Neural crest cell (in vitro differentiated cells): ENCODE measurements around the gene CTIF. TPM values are rescaled to one million over a fixed set of nuclear protein-coding genes. Genes with fewer than 3 reads are reported as not detected.
A peak's percentile ranks its signal among the peaks of the same experiment; 100 is the strongest.

Experiments
- DNase-seq: peaks from one replicate; pipeline ENCODE4 v3.0.0; 2021; ENCODE audit warnings: low read depth, mixed read lengths, low spot score
- H3K27ac Mint-ChIP-seq: one replicate; pipeline ENCODE4 v1.8.0; 2021; ENCODE audit warnings: mild to moderate bottlenecking, mixed read lengths; ENCODE audit not compliant: unreplicated experiment
- H3K27me3 Mint-ChIP-seq: 2 replicates; pipeline ENCODE4 v1.8.0; 2021; ENCODE audit warnings: low read depth, mild to moderate bottlenecking, mixed read lengths
- H3K36me3 Mint-ChIP-seq: 2 replicates; pipeline ENCODE4 v1.8.0; 2021; ENCODE audit warnings: low read depth, mild to moderate bottlenecking, mixed read lengths
- H3K4me1 Mint-ChIP-seq: 2 replicates; pipeline ENCODE4 v1.8.0; 2021; ENCODE audit warnings: mixed read lengths
- H3K4me3 Mint-ChIP-seq: one replicate; pipeline ENCODE4 v1.8.0; 2021; ENCODE audit warnings: mild to moderate bottlenecking, mixed read lengths
- H3K9me3 Mint-ChIP-seq: 2 replicates; pipeline ENCODE4 v1.8.0; 2021; ENCODE audit warnings: mixed read lengths
- CTCF ChIP-seq: fragments of 200-600 bp; sonication (generic); conservative IDR thresholded peaks from 2 replicates; pipeline ENCODE4 v1.5.0; 2021; ENCODE audit warnings: antibody characterized with exemption, mild to moderate bottlenecking
- total RNA-seq: library from RNA; stranded (reverse); gene quantifications from 2 replicates; pipeline ENCODE4 v1.2.1, GENCODE V29; 2021

CTIF gene
- total RNA-seq, 1 donor from 2014 or later = 52.6 TPM

DNA sequence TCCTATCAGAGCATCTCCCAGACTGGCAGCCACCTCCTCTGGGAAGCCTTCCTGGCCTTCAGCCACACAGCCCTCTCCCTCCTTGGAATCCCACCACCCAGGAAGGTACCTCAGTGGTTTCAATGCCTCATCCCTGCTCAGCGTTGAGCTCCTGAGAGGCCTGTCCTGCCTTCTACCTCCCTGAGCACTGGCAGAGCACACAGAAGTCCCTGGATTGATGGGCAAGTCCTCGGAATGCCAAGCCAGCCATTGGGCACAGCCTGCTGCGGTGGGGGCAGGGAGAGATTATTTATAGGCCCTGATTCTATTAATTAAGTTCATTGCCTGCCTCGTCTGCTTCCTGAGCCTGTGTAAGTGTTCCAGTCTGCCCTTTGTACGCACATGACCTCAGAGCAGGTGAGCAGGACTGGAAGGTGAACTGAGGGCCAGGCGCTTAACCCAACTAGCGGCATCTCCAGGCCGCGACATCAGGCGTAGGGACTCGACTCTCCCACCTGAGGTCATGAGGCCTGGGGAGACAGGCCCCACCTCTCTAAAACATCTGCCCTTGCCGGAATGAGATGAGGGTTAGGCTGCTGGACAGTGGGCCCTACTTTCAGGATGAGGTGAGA is 348.6 kb downstream of the CTIF start:
- no peak for DNase-seq
- Mint-ChIP-seq H3K27me3 (no peaks in the 10 kb centered on the region), H3K27ac (peak overlapping the region; percentile 64), H3K9me3 (no peaks in the 10 kb centered on the region), H3K4me3 (no peak overlapping the region), H3K36me3 (no peaks in the 10 kb centered on the region), H3K4me1 (peaks cover 27% of the 10 kb centered on the region)
- no peak for TF ChIP-seq CTCF

DNA sequence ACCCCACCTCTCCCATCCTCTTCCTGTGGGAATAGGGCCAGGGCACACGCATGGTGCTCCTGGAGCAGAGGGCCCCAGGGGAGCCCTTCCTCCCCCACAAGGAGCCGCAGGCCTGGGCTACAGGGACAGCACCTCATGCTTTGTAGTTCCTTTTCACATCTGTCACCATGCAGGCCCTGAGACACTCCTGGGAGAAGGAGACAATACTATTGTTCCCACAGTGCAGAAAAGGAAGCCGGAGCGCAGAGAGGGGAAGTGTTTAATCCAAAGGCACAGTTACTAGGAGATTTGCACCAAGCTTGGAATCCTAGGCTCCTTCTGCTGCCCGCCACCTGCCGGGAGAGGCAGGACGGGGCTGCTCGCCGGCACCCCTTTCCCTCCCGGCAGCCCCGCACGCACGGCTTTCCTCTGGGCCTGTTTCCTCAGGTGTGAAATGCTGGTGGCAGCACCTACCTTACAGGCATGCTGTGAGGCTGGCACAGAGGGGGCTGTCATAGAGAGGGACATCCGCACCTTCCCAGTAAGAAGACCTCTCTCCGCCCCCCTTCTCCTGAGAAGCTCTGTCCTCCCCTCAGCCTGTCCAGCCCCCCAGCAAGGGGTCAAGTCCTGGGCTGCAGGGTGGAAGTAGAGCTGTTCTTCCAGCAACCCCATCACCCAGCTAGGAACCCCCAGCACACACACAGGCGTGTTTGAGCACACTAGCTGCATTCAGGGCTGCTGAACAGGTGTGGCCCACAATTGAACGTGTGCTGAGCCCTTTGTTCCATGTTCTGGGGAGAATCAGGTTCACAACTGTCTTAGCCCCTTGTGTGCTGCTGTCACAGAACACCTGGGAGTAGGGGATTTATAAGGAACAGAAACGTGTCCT is 349.3 kb downstream of the CTIF start:
- Mint-ChIP-seq H3K4me1 (peaks cover 33% of the 10 kb centered on the region), H3K36me3 (no peaks in the 10 kb centered on the region), H3K4me3 (no peak overlapping the region), H3K27me3 (no peaks in the 10 kb centered on the region), H3K9me3 (no peaks in the 10 kb centered on the region), H3K27ac (no peak overlapping the region)
- TF ChIP-seq CTCF = no peak
- no peak for DNase-seq

GRCh38 chr18:48888773-48889080 is 349.9 kb downstream of the CTIF start:
- DNase-seq = no peak
- H3K4me1 Mint-ChIP-seq = peaks cover 39% of the 10 kb centered on the region
- no peak for TF ChIP-seq CTCF

DNA sequence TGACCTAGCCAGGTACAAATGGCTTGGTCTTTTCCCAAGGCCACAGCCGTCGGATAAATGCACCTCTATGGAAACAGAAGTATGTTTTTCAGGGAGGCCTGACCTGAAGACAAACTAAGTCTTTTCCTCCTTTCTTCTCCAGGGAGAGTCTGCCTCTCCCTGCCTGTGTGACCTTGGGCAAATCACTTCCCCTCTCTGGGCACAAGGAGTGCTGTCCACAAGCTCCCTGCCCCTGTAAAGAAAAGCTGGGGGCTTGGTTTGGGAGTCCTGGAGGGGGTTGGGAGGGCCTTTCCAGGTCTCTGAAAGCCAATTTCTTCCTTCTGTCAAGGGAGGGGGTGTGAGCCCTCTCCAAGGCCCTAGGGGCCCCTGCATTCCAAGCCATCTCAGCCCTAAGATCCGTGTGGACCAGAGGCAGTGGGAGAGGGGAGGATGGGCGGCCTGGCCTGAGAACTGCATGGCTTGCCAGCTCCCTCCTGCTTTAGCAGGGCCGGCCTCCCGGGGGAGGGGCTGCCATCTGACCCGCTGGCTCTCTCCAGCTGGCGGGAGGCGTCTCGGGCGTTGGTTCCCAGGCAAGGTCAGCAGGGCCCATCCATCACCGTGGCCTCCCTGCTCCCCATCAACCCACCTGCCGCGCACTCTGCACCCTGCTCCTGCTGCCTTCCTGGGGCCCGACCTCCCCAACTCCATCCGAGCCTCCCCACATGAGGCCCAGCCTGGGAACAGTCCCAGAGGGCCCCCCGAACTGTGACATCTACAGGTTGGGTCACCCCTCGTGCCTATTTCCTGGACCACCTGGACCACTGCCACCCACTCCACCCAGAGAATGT is 350.5 kb downstream of the CTIF start:
- Mint-ChIP-seq H3K27ac (no peak overlapping the region), H3K36me3 (no peaks in the 10 kb centered on the region), H3K9me3 (no peaks in the 10 kb centered on the region), H3K4me1 (peaks cover 39% of the 10 kb centered on the region), H3K4me3 (no peak overlapping the region), H3K27me3 (no peaks in the 10 kb centered on the region)
- peak; percentile 39 for DNase-seq
- TF ChIP-seq CTCF = no peak

More at GRCh38 chr18:48888773-48889080, 349.9 kb downstream of the CTIF start:
- Mint-ChIP-seq H3K27ac (no peak overlapping the region), H3K4me3 (no peak overlapping the region), H3K36me3 (no peaks in the 10 kb centered on the region), H3K9me3 (no peaks in the 10 kb centered on the region), H3K27me3 (no peaks in the 10 kb centered on the region)

GRCh38 chr18:48889981-48890762 is 351.3 kb downstream of the CTIF start:
- H3K4me3 Mint-ChIP-seq = no peak overlapping the region
- DNase-seq = no peak
- no peak for TF ChIP-seq CTCF
- peaks cover 39% of the 10 kb centered on the region for H3K4me1 Mint-ChIP-seq
- H3K27me3 Mint-ChIP-seq = no peaks in the 10 kb centered on the region
- no peaks in the 10 kb centered on the region for H3K9me3 Mint-ChIP-seq
- H3K27ac Mint-ChIP-seq = no peak overlapping the region
- no peaks in the 10 kb centered on the region for H3K36me3 Mint-ChIP-seq
